T-cell (primary cell): Measurements from ENCODE around the gene HOMER3. TPM values are rescaled to one million over a fixed set of nuclear protein-coding genes. Genes with fewer than 3 reads are reported as not detected.

Source experiments
- ATAC-seq, 4 experiments: fragments of 200-7000 bp in 3 of 4; fragments of 150-1000 bp in 1 of 4; cut with Tn5 transposase; replicated peaks in 1 of 4; 1 replicate in 3 of 4; 2 replicates in 1 of 4; pipeline ENCODE4 v1.10.0; 2021; ENCODE audit warnings: moderate library complexity in 3 of 4, mild to moderate bottlenecking in 2 of 4, moderate number of reproducible peaks in 1 of 4
- CTCF ChIA-PET, 2 donors: fragments of 300-600 bp; sonication (Branson Sonifier 250); formaldehyde crosslinking; loops; one replicate each; lab custom pipeline; 2022; ENCODE audit warnings: antibody characterized with exemption in 2 of 2; lab: Charles Lee
- POLR2A ChIA-PET, 2 donors: fragments of 300-600 bp; sonication (Branson Sonifier 250); formaldehyde crosslinking; loops; one replicate each; lab custom pipeline; 2022; ENCODE audit warnings: antibody characterized with exemption in 2 of 2; lab: Charles Lee
- DNase-seq, 35 experiments: peaks; one replicate each; pipeline versions ENCODE4 v3.0.0 to v3.0.0-alpha.2; 2013 to 2023
- H3K27ac ChIP-seq: one replicate; pipeline ENCODE4 v1.5.1; 2013; ENCODE audit warnings: low read length
- H3K27me3 ChIP-seq, 2 experiments: replicated peaks in 1 of 2; 1 replicate in 1 of 2; 2 replicates in 1 of 2; pipeline versions ENCODE4 v1.6.1 to v1.7.0; 2013; ENCODE audit warnings: low read length in 1 of 2, mixed read lengths in 1 of 2; ENCODE audit not compliant: control insufficient read depth in 2 of 2, insufficient read depth in 2 of 2; ENCODE audit errors: extremely low read depth in 1 of 2
- H3K36me3 ChIP-seq, 2 donors: 1 replicate in 1 of 2; 2 replicates in 1 of 2; pipeline versions ENCODE4 v1.6.1 to v1.7.0; 2013; ENCODE audit warnings: low read length in 1 of 2; ENCODE audit not compliant: control insufficient read depth in 2 of 2, insufficient read depth in 1 of 2; ENCODE audit errors: extremely low read depth in 1 of 2
- H3K4me1 ChIP-seq, 2 experiments: 1 replicate in 1 of 2; 2 replicates in 1 of 2; pipeline versions ENCODE4 v1.6.1 to v1.7.0; 2013; ENCODE audit warnings: low read length in 2 of 2, mixed read lengths in 1 of 2; ENCODE audit not compliant: insufficient read depth in 2 of 2, control insufficient read depth in 1 of 2; ENCODE audit errors: extremely low read depth in 1 of 2
- H3K4me3 ChIP-seq, 2 donors: 1 replicate in 1 of 2; 2 replicates in 1 of 2; pipeline versions ENCODE4 v1.5.1 to v1.7.0; 2013; ENCODE audit warnings: mild to moderate bottlenecking in 2 of 2, low read length in 1 of 2, moderate library complexity in 1 of 2; ENCODE audit not compliant: control insufficient read depth in 1 of 2; ENCODE audit errors: extremely low read depth in 1 of 2
- H3K9me3 ChIP-seq: 2 replicates; pipeline ENCODE4 v1.7.0; 2013
- H3K27ac Mint-ChIP-seq, 2 donors: one replicate each; pipeline ENCODE4 v1.8.0; 2020 to 2021; ENCODE audit warnings: mild to moderate bottlenecking in 2 of 2, mixed read lengths in 2 of 2
- H3K27me3 Mint-ChIP-seq, 2 donors: one replicate each; pipeline ENCODE4 v1.8.0; 2021 to 2022; ENCODE audit warnings: mixed read lengths in 2 of 2
- H3K36me3 Mint-ChIP-seq: one replicate; pipeline ENCODE4 v1.8.0; 2021; ENCODE audit warnings: mixed read lengths
- H3K4me1 Mint-ChIP-seq, 3 donors: one replicate each; pipeline ENCODE4 v1.8.0; 2020 to 2022; ENCODE audit warnings: mixed read lengths in 3 of 3, mild to moderate bottlenecking in 1 of 3
- H3K4me3 Mint-ChIP-seq, 3 donors: one replicate each; pipeline ENCODE4 v1.8.0; 2020 to 2022; ENCODE audit warnings: mild to moderate bottlenecking in 3 of 3, mixed read lengths in 3 of 3, moderate library complexity in 3 of 3
- H3K9me3 Mint-ChIP-seq, 3 donors: one replicate each; pipeline ENCODE4 v1.8.0; 2020 to 2022; ENCODE audit warnings: mixed read lengths in 3 of 3
- WGBS: methylation state at CpG from one replicate; pipeline ENCODE4 v1.1.5; 2013; ENCODE audit warnings: missing lambda C conversion rate; ENCODE audit not compliant: insufficient coverage; 5-methylcytosine and 5-hydroxymethylcytosine counted together
- total RNA-seq, 35 experiments: library from RNA in 6 of 35; stranded (reverse) in 6 of 35; fragments of 120-200 nt in 1 of 35; gene quantifications; one replicate each; pipeline versions ENCODE4 v1.2.1 to v1.2.4 and lab custom pipeline; 2013 to 2026

Gene HOMER3
- total RNA-seq, 5 donors from 2014 or later (not counting 1 experiment from before 2014, with no cell fraction given): 0.93 to 1.9 (median 1.3) TPM

- Histone ChIP-seq H3K4me3 (no peak overlapping the region), H3K4me1 (peaks cover 0 to 3% of the 10 kb centered on the region in 2 experiments), H3K27me3 (peaks cover 0 to 47% of the 10 kb centered on the region in 2 experiments), H3K36me3 (no peaks in the 10 kb centered on the region), H3K27ac (no peak overlapping the region), H3K9me3 (no peaks in the 10 kb centered on the region)
- ChIA-PET POLR2A (no interaction called here), CTCF (no interaction called here)
- Mint-ChIP-seq H3K4me1 (no peaks in the 10 kb centered on the region), H3K36me3 (no peaks in the 10 kb centered on the region), H3K27ac (no peak overlapping the region), H3K27me3 (peaks cover 5 to 23% of the 10 kb centered on the region in 2 donors), H3K9me3 (no peaks in the 10 kb centered on the region), H3K4me3 (no peak overlapping the region)
- no peak for DNase-seq
- ATAC-seq: no peak
- no CpG with 5 or more reads among the region's 2 CpGs for WGBS
Observed at GRCh38 chr19:18982669-18983068, 41.7 kb upstream of the HOMER3 start.

- Histone ChIP-seq H3K9me3 (no peaks in the 10 kb centered on the region), H3K36me3 (no peaks in the 10 kb centered on the region), H3K27me3 (peaks cover 0 to 39% of the 10 kb centered on the region in 2 experiments), H3K4me1 (peaks cover 0 to 3% of the 10 kb centered on the region in 2 experiments), H3K4me3 (no peak overlapping the region), H3K27ac (no peak overlapping the region)
- ChIA-PET POLR2A (no interaction called here), CTCF (interaction anchor here in 1 of 2 donors (0.7 kb wide), 1 partner anchor 152 kb away, joined by 3 read pairs; no protein-coding TSS in a partner anchor)
- Mint-ChIP-seq H3K4me1 (no peaks in the 10 kb centered on the region), H3K27me3 (peaks cover 5 to 19% of the 10 kb centered on the region in 2 donors), H3K4me3 (no peak overlapping the region), H3K27ac (no peak overlapping the region), H3K36me3 (no peaks in the 10 kb centered on the region), H3K9me3 (no peaks in the 10 kb centered on the region)
- WGBS: 67% methylated on average over 1 of the region's 7 CpGs
- no peak for DNase-seq
- ATAC-seq: no peak
Observed at GRCh38 chr19:18980432-18981020, 39.5 kb upstream of the HOMER3 start.

GRCh38 chr19:18978616-18979015, 37.6 kb upstream of the HOMER3 start:
- H3K36me3 Mint-ChIP-seq: no peaks in the 10 kb centered on the region
- DNase-seq (no peak), ATAC-seq (no peak)
- no peak overlapping the region for H3K27ac Mint-ChIP-seq
- H3K9me3 Mint-ChIP-seq: no peaks in the 10 kb centered on the region
- WGBS: 90% methylated on average over 2 of the region's 7 CpGs
- no peaks in the 10 kb centered on the region for H3K9me3 ChIP-seq
- H3K27me3 ChIP-seq: peaks cover 0 to 28% of the 10 kb centered on the region in 2 experiments
- no peaks in the 10 kb centered on the region for H3K36me3 ChIP-seq
- H3K27ac ChIP-seq: no peak overlapping the region
- H3K4me1 ChIP-seq: no peaks in the 10 kb centered on the region
- no peaks in the 10 kb centered on the region for H3K4me1 Mint-ChIP-seq
- ChIA-PET POLR2A (no interaction called here), CTCF (no interaction called here)
- H3K4me3 Mint-ChIP-seq: no peak overlapping the region
- no peak overlapping the region for H3K4me3 ChIP-seq
- peaks cover 5 to 19% of the 10 kb centered on the region in 2 donors for H3K27me3 Mint-ChIP-seq

GRCh38 chr19:18975869-18976268, 34.9 kb upstream of the HOMER3 start:
- H3K36me3 ChIP-seq: no peaks in the 10 kb centered on the region
- Mint-ChIP-seq H3K36me3 (no peaks in the 10 kb centered on the region), H3K9me3 (no peaks in the 10 kb centered on the region), H3K27me3 (peaks cover 5 to 14% of the 10 kb centered on the region in 2 donors), H3K4me3 (no peak overlapping the region), H3K4me1 (peaks cover 0 to 4% (median 0%) of the 10 kb centered on the region in 3 donors), H3K27ac (no peak overlapping the region)
- POLR2A ChIA-PET: interaction anchor here in 1 of 2 donors (0.6 kb wide), 1 partner anchor 391 kb away, joined by 5 read pairs; no protein-coding TSS in a partner anchor
- H3K4me3 ChIP-seq: no peak overlapping the region
- 94% methylated on average over 5 of the region's 10 CpGs for WGBS
- no peaks in the 10 kb centered on the region for H3K9me3 ChIP-seq
- ATAC-seq: no peak
- CTCF ChIA-PET: no interaction called here
- no peak for DNase-seq
- H3K27me3 ChIP-seq: peaks cover 0 to 27% of the 10 kb centered on the region in 2 experiments
- no peaks in the 10 kb centered on the region for H3K4me1 ChIP-seq
- no peak overlapping the region for H3K27ac ChIP-seq

GRCh38 chr19:18975011-18975410, 34.0 kb upstream of the HOMER3 start:
- H3K36me3 Mint-ChIP-seq: no peaks in the 10 kb centered on the region
- CTCF ChIA-PET: interaction anchor here in 1 of 2 donors (0.7 kb wide), 1 partner anchor 236 kb away, joined by 8 read pairs; no protein-coding TSS in a partner anchor
- no CpG with 5 or more reads among the region's 3 CpGs for WGBS

GRCh38 chr19:18972851-18973250, 31.8 kb upstream of the HOMER3 start:
- no peaks in the 10 kb centered on the region for H3K9me3 Mint-ChIP-seq
- H3K4me1 Mint-ChIP-seq: peaks cover 0 to 4% (median 0%) of the 10 kb centered on the region in 3 donors
- H3K27ac Mint-ChIP-seq: no peak overlapping the region
- no peaks in the 10 kb centered on the region for H3K4me1 ChIP-seq
- ChIA-PET POLR2A (no interaction called here), CTCF (interaction anchor here in 1 of 2 donors (0.6 kb wide), 2 partner anchors 87 to 180 kb away, joined by 4 to 5 read pairs; no protein-coding TSS in a partner anchor)
- peaks cover 4 to 11% of the 10 kb centered on the region in 2 donors for H3K27me3 Mint-ChIP-seq
- DNase-seq: no peak
- no peak overlapping the region for H3K27ac ChIP-seq
- no peaks in the 10 kb centered on the region for H3K9me3 ChIP-seq
- no peaks in the 10 kb centered on the region for H3K36me3 Mint-ChIP-seq
- H3K4me3 ChIP-seq: no peak overlapping the region
- H3K36me3 ChIP-seq: no peaks in the 10 kb centered on the region
- H3K27me3 ChIP-seq: peaks cover 0 to 31% of the 10 kb centered on the region in 2 experiments
- 96% methylated on average over 2 of the region's 5 CpGs for WGBS
- H3K4me3 Mint-ChIP-seq: no peak overlapping the region
- ATAC-seq: no peak

More at GRCh38 chr19:18975011-18975410, 34.0 kb upstream of the HOMER3 start:
- Mint-ChIP-seq H3K4me3 (no peak overlapping the region), H3K9me3 (no peaks in the 10 kb centered on the region), H3K27me3 (peaks cover 5 to 13% of the 10 kb centered on the region in 2 donors), H3K4me1 (peaks cover 0 to 4% (median 0%) of the 10 kb centered on the region in 3 donors), H3K27ac (no peak overlapping the region)
- no peaks in the 10 kb centered on the region for H3K4me1 ChIP-seq
- no peaks in the 10 kb centered on the region for H3K9me3 ChIP-seq
- POLR2A ChIA-PET: no interaction called here
- no peak overlapping the region for H3K4me3 ChIP-seq
- no peak overlapping the region for H3K27ac ChIP-seq
- DNase-seq (no peak), ATAC-seq (no peak)
- H3K36me3 ChIP-seq: no peaks in the 10 kb centered on the region
- peaks cover 0 to 27% of the 10 kb centered on the region in 2 experiments for H3K27me3 ChIP-seq
